GM18861 (cell line): Measurements from ENCODE around the gene BSN.

Experiments
- ATAC-seq: cut with Tn5 transposase; IDR thresholded peaks from one replicate; pipeline ENCODE4 v1.9.1; 2021; ENCODE audit not compliant: unreplicated experiment

The BSN gene

DNA sequence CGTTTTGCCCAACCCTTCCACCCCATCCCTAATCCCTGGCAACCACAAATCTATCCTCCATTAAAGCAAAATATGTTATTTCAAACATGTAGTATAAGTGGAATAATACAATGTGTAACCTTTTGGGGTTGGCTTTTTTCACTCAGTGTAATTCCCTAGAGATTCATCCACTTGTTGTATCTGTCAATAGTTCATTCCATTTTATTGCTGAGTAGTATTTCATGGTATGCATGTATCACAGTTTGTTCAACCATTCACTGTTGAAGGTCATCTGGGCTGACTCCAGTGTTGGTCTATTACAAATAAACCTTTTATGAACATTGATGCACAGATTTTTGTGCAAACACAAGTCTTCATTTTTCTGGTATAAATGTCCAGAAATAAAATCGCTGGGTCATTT is 38.8 kb downstream of the BSN start:
- ATAC-seq = no peak

DNA sequence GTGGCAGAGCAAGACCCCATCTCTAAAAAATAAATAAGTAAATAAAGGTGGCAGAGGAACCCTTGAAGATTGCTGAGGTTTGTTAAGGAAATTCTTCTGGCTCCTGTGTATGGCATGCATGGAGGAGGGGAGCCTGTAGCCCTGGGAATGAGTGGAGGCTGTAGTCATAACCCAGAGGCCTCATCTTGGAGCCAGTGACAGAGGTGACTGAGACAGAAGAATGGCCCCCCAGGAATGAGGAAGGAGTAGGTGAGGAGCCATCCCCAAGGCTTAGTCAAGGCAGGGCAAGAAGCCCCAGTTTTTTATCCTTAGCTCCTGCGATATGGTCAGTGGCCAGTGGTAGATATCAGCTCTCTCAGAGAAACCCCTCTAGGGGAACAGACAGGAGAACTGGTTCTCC is 46.5 kb downstream of the BSN start:
- ATAC-seq = no peak

DNA sequence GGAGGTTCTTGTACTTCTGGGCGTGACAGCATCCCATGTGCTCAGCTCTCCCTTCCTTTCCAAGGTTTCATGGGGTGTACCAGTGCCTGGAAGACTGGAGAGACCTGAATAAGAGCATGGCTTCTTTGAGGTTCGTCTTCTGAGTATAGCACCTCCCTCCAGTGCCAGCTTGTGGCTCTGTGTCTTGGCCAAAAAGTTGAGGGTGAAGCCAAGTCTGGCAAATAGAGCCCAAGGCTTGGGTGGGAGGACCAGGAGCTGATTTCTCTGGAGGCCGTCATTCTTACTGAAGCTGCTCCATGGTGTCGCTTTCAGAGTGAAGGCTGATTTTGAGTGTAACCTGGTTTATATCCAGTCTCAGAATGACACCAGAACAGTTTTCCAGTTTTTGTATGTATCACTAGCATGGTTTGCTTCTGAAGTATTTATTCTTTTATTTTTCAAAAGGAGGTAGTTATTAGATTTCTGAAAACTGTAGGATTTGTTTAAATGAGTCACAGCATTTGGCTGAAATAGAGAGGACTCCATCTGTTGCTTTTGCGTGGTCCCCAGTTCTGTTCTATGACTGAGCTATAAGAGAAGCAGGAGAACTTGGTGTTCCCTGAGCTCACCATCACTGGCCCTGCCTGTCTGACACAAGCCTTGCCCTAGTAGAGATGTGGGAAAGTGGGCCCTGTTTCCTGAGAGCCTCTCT is 47.2 kb downstream of the BSN start:
- no peak for ATAC-seq

DNA sequence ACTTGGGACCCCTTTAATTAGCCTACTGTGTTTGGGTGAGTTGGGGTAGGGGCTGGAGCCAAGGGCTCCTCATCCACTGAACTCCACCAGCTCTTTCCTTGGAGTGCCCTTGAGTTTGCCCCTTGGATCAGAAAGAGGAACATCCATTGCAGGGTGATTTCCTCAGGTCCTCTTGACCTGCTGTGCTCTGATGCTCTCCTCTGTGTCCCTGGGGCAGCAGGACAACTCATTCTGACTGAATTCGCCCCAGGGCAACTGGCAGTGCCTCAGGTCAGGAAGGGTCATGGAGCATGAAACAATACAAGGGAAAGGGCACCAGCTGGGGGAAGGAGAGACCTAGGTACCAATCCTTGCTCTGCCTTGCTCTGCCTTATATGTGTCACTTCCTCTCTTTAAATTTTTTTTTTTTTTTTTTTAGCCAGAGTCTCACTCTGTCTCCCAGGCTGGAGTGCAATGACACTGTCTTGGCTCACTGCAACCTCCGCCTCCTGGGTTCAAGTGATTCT is 47.8 kb downstream of the BSN start:
- ATAC-seq = no peak

DNA sequence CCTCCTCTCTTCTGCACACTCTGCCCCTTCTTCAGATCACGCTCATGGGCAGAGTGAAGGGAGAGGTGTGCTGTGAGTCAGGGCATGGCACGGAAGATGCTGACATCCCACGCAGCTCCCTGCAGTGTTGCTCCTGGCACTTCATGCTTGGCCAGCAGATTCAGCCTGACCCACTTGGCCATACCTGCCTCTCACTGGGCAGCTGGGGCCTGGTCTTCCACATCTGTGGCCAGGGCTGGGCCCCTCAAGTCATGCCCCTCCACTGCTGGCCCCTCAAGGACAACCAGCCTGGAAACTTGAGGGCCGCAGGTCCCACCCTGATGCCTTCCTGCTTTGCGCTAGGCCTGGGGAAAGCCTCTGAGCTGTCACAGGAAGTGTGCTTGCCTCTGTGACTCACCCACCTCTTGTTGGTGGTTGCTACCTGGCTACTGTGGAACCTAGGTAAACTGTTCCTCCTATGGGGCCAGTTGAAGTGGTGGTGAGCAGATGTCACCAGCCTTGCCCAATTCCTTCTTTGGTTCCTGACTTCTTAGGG is 48.7 kb downstream of the BSN start:
- ATAC-seq = no peak

DNA sequence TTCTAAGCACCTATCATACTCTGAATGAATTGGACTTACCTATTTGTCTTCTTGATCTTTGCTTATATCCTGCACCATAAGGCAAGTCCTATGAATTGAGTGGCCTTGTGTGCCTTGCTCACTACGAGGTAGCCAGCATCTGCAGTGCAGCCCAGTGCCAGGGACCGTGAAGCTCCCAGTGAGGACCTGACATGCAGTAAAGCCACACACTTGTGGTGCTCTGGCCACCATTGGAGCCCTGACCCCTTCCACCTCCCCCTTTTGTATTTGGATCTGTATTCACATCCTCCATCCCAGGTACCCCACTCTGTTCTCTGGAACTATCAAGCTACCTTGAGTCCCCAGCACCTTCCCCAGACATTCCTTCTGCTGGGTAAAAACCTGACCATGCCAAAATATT is 52.1 kb downstream of the BSN start:
- no peak for ATAC-seq

DNA sequence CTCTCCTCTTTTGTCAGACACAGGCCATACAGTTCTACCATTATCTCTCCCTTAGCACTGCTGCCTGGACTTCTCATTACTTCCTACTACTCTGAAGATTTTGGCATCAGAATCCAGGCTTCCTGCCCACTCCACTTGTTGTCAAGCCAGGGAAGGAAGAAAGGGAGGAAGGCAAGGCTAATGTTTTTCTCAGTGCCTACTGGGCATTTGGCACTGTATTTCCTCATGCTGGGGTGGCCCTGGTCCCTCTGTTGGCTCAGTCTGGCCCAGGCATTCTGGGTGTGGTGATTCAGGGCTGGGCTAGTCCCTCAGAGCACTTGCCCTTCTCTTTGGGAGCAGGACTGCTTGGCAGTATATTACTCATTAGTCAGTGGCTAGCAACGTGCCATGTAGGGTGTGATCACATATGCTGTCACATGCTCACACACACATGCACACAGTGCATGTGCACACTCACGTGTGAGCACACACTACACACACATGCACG is 52.9 kb downstream of the BSN start:
- no peak for ATAC-seq

DNA sequence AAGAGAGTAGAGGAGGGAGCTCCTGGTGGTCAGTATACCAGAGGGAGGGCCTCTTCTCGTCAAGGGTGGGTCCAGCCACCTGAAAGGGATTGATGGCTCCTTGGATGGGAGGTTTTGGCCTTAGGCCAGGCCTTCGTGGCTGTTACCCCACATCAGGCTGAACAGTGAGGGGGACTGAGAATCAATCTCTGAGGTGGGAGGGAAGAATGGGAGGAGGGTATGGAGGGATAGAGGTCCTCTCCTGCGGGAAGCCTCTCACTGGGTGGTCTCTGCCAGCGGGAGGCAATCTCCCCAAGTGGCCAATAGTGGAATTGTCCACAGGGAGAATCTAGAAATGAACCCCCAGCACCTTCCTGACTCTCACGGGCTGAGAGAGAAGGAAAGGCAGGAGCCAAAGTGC is 53.5 kb downstream of the BSN start:
- no peak for ATAC-seq

DNA sequence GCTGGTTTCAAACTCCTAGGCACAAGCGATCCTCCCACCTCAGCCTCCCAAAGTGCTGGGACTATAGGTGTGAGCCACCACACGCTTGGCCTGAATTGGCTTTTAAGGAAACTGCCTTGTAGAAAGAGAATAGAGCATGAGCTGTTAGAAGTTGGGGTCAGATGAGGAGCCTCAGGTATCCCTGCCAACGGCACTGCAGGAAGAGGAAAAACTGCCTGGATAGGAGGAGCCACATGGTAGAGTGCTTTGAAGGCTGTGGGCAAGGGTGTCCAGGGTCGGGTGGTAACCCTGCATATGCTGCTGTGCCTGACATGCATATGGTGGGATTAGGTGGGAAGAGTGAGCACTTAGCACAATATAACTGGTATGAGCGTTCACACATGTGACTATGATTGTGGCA is 55.0 kb downstream of the BSN start:
- no peak for ATAC-seq

DNA sequence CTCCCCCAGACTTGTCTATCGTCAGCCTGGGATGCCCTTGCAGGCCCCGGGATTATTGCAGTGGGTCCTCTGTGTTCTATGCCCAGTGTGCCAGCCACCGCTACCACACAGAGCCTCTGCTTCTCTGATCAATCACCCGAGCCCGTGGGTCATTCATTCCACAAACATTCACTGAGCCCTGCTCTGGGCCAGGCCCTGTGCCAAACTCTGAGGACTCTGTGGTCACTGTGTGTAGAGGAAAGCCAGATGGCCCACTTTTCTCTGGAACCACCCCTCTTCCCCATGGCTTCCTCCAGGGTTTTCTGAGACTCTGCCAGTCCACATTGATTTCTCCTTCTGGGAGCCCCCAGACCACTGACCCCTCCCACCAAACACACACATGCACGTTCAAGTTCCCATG is 55.5 kb downstream of the BSN start:
- no peak for ATAC-seq

DNA sequence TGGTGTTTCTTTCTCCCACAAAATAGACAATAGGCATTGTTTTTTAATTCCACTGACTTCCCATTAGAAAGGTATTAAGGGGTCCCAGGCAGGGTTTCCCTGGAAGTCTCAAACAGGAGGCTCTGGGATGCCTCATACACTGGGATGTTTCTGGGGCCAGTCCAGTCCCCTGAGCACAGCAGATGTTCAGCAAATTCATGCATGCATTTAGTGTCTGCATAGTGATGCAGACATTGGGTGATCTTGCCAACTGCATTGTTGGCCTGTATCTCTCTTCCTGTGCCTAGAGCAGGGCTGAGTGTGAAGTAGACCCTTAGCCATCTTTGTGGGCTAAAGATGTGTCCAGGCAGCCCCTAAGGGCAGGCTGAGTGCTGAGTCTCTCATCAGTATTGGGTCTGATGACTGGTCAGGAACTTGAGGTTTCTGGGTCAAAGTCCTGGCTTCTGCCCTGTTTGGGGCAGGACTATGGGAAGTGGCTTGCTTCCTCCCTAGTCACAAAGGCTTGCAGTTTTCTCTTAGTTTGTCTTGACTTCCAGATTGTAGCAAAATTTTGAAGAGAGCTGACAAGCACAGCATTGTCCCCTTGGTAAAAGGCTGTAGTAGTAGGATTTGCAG is 56.5 kb downstream of the BSN start:
- no peak for ATAC-seq

DNA sequence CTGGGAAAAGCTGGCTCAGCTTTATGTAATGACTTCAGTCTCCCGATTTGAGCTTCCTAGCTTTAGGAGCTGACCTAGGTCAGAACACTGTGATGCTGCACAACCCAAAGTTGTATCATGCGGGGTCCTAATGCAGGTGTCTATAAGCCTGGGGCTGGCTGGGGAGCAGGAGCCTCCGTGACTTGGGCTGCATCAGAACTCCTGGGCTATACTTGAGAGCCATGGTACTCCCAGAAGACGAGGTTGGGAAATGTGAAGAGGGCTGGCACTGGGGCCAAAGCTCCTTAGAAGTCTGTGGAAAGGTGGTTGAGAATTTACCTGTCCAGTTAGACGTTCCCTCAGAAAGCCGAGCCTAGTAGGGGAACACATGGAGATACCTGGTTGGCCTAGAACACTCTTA is 57.0 kb downstream of the BSN start:
- ATAC-seq = no peak

DNA sequence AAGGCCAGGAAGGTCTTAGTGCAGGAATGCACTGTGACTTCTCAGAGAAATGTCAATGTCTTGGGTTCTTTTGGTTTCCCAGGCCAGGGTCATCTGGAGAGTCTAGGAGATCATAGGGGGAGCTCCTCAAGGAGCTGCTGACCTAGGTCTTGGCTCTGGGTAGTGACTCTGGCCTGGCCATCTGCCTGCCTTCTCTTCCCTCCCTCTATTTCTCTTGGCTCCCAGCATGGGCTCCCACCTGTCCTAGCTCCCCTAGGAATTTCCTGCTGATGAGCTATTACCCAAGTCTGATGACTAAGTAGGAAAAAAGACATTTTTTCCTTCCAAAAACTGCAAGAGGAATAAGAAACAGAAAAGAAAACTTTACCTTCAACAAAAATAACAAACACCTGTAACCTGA is 57.4 kb downstream of the BSN start:
- no peak for ATAC-seq

DNA sequence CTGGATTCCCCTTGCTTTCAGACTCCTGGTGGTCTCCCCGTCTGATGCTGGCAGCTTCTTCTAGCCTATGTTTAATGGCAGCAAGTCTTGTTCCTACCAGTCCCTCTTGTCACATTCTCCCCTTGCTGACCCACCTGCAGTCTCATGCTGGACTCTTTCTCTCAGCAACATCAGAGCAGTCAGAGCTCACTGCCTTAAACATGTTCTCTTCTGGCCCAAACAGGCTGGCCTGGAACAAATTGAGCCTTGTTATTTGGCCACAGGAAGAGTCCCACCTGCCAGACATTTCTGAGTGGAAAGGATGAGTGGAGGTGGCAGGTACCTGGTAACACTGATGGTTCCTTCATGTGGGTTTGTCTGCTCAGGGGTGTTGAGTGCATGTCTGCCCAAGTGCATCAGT is 60.7 kb downstream of the BSN start:
- no peak for ATAC-seq

DNA sequence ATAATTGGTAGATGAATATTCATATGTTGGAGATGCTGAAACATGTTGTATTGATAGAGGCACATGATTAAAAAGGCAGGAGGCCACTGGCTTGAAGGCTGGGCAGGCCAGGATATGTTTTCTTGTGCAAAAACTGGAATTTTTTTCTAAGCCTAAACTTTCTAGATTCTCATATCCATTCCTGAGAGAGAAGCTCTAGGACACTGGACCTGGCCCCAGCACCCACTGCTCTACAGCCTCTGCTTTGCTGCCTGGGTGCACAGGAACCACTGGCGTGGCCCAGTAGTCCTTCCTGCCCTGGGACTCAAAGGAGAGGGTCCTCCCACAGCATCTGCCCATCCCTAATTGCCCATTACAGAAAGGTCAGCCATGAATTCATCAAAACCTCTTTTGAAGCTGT is 61.8 kb downstream of the BSN start:
- ATAC-seq = no peak

DNA sequence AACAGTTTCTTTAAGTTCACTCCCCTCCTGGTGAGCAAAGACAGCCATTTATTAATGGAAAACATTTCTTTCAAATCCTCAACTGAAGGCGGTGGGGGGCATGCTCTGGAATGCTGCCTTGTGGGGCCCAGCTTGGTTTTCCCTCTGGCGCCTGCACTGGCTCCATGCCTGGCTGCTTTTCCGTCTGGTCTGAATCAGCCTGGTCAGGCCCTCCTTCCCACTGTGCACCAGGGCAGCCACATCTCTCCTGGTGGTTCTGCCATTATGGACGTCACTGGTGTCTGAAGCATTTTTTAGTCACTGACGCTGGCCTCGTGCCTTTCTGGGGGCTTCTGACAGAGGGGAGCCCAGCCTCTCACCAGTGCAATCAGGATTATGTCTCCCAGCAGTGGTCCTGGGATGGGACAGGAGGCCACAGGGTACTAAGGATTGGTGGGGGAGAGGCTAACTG is 62.2 kb downstream of the BSN start:
- no peak for ATAC-seq

DNA sequence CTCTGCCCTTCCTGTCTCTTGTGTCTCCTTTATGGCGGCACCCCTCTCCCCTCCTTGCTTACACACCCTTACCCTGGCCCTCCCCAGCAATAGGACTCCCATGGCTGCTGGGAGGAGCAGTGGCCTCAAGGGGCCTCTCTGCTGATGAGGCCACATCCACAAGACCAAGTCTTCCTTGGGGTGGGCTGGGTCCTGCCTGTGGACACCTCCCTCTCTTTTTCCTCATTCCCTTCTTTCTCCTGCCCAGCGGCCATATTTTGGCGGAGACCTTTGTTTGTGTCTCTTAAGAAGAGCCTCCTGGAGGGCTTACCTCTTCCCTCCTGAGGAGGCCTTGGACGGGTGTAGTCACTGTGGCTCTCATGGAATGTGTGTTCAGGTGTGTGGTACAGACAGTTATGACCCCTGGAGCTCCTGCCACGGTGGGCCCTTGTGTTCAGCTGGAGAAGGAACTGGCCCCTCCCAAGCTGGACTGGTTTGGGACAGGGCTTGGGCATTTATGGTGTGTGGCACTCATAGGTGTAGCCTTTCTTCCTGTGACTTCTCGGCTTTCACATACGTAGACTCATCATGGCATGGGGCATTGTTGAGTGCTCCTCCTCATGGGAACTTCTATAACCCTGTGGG is 63.2 kb downstream of the BSN start:
- no peak for ATAC-seq

DNA sequence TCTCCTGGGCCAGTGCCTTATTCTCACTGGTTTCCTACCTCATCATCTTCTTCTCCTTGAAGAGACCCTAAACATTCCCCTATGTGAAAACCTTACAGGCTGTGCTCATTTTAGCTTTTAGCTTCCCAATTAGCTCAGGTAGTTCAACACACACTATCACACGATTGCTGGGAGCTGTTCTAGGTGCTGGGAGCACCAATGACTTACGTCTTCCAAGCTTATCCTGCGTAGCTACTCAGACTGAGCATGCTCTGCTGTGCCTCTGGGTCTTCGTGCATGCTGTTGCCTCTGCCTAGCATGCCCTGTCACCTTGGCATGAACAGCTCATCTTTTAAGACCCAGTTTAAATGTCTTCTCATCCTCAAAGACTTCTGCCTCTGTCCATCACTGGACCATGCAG is 64.1 kb downstream of the BSN start:
- no peak for ATAC-seq

DNA sequence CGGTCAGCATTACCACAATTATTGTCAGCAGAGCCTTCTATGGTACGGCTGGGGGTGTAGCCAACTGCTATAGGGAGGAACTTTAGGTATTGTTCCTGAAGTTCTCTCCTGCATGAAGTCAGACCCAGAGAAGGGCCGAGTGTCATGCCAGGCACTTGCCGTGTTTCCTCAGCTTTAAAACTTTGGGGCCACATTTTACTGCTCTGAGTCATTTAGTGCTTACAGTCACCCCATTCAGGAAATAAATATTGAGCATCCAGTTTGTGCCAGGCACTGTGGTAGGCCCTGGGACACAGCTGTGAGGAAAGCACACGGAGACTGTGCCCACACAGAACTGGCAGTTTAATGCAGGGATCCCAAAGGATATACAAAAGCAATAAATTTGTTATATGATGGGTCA is 65.4 kb downstream of the BSN start:
- ATAC-seq = no peak

DNA sequence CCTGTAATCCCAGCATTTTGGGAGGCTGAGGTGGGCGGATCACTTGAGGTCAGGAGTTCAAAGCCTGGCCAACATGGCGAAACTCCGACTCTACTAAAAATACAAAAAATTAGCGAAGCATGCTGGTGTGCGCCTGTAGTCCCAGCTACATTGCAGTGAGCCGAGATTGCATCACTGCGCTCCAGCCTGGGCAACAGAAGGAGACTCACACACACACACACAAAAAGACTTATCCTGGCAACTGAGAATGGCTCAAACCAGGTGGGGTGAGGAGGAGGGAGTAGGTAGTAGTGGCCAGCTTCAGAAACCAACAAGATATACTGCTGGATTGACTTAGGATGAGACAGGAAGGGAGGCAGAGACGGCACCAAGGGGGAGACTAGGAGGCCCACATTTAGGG is 66.5 kb downstream of the BSN start:
- no peak for ATAC-seq

DNA sequence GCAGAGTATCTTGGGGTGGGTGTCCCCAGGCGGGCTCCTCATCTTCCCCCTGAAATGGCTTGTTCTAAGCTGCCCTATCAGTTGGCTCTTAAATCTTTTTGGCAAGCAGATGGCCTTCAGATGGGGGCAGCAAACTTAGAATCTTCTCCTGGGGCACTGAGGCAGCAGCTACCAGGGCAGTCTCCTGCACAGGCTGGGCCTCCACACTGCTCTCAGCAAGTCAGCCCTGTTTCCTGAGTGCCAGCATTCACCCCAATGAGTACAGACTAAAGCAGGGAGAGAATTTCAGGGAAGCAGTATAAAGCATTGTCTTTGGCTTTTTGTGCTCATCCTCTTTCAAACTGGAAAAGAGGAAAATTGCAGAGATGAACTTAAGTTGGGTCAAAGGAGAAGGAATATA is 68.8 kb downstream of the BSN start:
- no peak for ATAC-seq

DNA sequence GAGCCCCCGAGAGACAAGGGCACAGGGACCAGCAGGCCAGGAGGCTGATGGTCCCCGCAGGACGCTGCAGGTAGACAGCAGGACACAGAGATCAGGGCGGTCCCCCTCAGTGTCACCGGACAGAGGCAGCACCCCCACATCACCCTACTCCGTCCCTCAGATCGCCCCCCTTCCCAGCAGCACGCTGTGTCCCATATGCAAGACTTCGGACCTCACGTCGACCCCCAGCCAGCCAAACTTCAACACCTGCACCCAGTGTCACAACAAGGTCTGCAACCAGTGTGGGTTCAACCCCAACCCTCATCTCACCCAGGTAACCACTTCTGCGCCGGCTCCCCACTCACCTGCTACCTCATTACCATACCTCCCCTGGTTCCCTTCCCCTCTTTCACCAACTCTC is 70.8 kb downstream of the BSN start:
- no peak for ATAC-seq
